ENCODE data around the gene TGM5.
"Not testable (repeated sequence)": the region's sequence is repeated elsewhere in the genome, so short reads cannot be mapped to it uniquely, and the experiment has no call there.

GRCh38 chr15:43198556-43198955, 68.2 kb downstream of the TGM5 start:
- not testable (repeated sequence) for TF ChIP-seq CTCF (IDR thresholded peaks at IDR 0.05 in 8 of 11, conservative IDR thresholded peaks at IDR 0.05 in 3 of 11); POLR2A (IDR thresholded peaks at IDR 0.05)
